ENCODE data around the gene CDKN2AIPNL. TPM values are rescaled to one million over a fixed set of nuclear protein-coding genes. Genes with fewer than 3 reads are reported as not detected.

CDKN2AIPNL gene
- total and polyA plus RNA-seq, 2 of the 13 experiments (the other 11 are each of a cell fraction or from before 2014, with no cell fraction given), result 17.4 to 46.5 TPM

DNA sequence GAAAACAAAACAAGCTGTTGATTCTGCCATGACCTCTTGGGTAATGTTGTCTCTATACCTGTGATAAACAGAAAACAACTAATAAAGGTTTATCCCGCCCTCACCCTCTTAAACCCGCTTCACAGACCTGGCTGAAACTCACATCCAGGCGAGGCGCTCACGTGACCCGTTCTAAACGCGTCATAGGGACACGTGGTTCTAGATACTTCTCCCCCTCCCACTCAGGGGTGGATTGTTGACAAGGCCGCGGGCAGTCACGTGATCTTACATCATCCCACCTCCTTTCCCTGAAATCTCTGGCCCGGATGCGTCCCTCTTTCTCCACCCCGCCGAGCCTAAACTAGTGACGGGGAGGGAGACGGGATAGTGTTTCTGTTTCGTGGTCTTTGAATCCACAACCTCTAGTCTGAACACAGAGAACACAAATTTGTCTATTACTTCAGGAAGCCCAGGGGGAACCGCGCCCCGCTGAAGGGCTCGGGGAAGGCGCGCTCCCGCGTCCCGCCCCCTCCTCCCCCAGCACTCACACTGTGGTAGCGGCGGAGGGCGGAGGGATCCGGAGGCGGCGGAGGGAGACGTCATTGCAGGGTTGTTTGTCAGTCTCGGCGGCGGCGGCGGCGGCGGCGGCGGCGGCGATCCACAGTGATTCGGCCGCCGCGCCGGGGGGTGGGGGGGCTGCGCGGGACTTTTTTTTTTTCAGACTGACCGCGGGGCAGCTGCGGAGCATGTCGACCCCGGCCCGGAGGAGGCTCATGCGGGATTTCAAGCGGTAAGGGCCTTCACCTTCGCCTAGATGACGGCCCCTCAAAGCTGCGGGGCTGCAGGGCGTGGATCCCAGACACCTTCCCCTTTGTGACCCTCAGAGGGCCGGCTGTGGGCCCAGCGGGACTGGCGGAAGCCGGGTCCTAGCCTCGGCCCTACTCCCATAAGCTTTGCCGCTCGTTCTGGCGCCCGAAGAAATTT is 40.5 kb downstream of the CDKN2AIPNL start, which contains the start of gene UBE2B (continued):
- 0 out of 2 replicates have a peak, but pooled peaks have one; percentile 59 for TF ChIP-seq ZNF33A (CRISPR knock-in tag; IDR thresholded peaks at IDR 0.05; ENCODE audit: borderline replicate concordance)
- no peak for TF ChIP-seq PCBP2 (optimal IDR thresholded peaks at IDR 0.05; ENCODE audit: low read depth, low read length, poor library complexity, severe bottlenecking)
- TF ChIP-seq ATAD3A (CRISPR knock-in tag; IDR thresholded peaks at IDR 0.05), result no peak
- TF ChIP-seq TARDBP (CRISPR knock-in tag; IDR thresholded peaks at IDR 0.05), result peak; percentile 91
- no peak for TF ChIP-seq RFXANK (CRISPR knock-in tag; IDR thresholded peaks at IDR 0.05)
- peak; percentile 89 for TF ChIP-seq SP4 (CRISPR knock-in tag; IDR thresholded peaks at IDR 0.05)
- peak; percentile 47 for TF ChIP-seq PTBP1 (IDR thresholded peaks at IDR 0.05; ENCODE audit: low read depth, low read length, poor library complexity, severe bottlenecking)
- peak; percentile 66; the same call in 1 of the 2 replicates for TF ChIP-seq ZNF639 (CRISPR knock-in tag; conservative IDR thresholded peaks at IDR 0.05)
- TF ChIP-seq ZNF557 (CRISPR knock-in tag; IDR thresholded peaks at IDR 0.05), result peak; percentile 91; the same call in 1 of the 2 replicates
- no peak for TF ChIP-seq SOX6 (IDR thresholded peaks at IDR 0.05)
- TF ChIP-seq SOX6 (CRISPR knock-in tag; IDR thresholded peaks at IDR 0.05), result peak; percentile 44; the same call in 1 of the 2 replicates
- peak; percentile 89; the same call in 1 of the 2 replicates for TF ChIP-seq ARID4A (CRISPR knock-in tag; IDR thresholded peaks at IDR 0.05; ENCODE audit: borderline replicate concordance)
- no peak for TF ChIP-seq HMGA1 (CRISPR knock-in tag; conservative IDR thresholded peaks at IDR 0.05)
- TF ChIP-seq AGO2 (optimal IDR thresholded peaks at IDR 0.05; ENCODE audit: low read depth, low read length), result peak; percentile 74
- peak; percentile 35; the same call in 1 of the 2 replicates for TF ChIP-seq ZNF263 (CRISPR knock-in tag; IDR thresholded peaks at IDR 0.05)
- TF ChIP-seq GABPA (IDR thresholded peaks at IDR 0.05; ENCODE audit: low read depth, low read length), result peak; percentile 37
- TF ChIP-seq GABPA (CRISPR knock-in tag; IDR thresholded peaks at IDR 0.05; ENCODE audit: low read depth), result peak; percentile 77
- peak; percentile 52; the same call in 1 of the 2 replicates for TF ChIP-seq ISL2 (CRISPR knock-in tag; IDR thresholded peaks at IDR 0.05)
- TF ChIP-seq ZNF230 (CRISPR knock-in tag; IDR thresholded peaks at IDR 0.05), result peak; percentile 91
- TF ChIP-seq ZNF549 (CRISPR knock-in tag; IDR thresholded peaks at IDR 0.05), result no peak
- TF ChIP-seq, protein P1, sequence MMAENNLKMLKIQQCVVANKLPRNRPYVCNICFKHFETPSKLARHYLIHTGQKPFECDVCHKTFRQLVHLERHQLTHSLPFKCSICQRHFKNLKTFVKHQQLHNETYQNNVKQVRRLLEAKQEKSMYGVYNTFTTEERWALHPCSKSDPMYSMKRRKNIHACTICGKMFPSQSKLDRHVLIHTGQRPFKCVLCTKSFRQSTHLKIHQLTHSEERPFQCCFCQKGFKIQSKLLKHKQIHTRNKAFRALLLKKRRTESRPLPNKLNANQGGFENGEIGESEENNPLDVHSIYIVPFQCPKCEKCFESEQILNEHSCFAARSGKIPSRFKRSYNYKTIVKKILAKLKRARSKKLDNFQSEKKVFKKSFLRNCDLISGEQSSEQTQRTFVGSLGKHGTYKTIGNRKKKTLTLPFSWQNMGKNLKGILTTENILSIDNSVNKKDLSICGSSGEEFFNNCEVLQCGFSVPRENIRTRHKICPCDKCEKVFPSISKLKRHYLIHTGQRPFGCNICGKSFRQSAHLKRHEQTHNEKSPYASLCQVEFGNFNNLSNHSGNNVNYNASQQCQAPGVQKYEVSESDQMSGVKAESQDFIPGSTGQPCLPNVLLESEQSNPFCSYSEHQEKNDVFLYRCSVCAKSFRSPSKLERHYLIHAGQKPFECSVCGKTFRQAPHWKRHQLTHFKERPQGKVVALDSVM (CRISPR knock-in tag; IDR thresholded peaks at IDR 0.05), result peak; percentile 62
- TF ChIP-seq PHF20 (CRISPR knock-in tag; IDR thresholded peaks at IDR 0.05), result peak; percentile 80
- no peak for TF ChIP-seq RFX3 (CRISPR knock-in tag; IDR thresholded peaks at IDR 0.05)

All from HepG2 (cell line).